NCI-H524 (cell line): ENCODE results near the gene SIM1.

Experiments
- DNase-seq, 2 experiments: peaks; one replicate each; lab custom pipeline; 2025; lab: John Stamatoyannopoulos, UW

SIM1 gene

GRCh38 chr6:100464903-100465700 lies at the start of gene SIM1:
Gene SIM1, minus strand, starts transcription at chr6:100464921. Its CDS starts 1,453 bp downstream, at chr6:100463468.
- DNase-seq = peak; percentile 85 to 93

GRCh38 chr6:100512203-100512862 lies 47.6 kb upstream of the SIM1 start:
- no peak for DNase-seq

- no peak for DNase-seq
These were observed 44.4 kb upstream of the SIM1 start for GRCh38 chr6:100509101-100509500.

GRCh38 chr6:100506651-100507050 lies 41.9 kb upstream of the SIM1 start:
- DNase-seq = no peak

GRCh38 chr6:100504786-100505737 lies 40.3 kb upstream of the SIM1 start:
- DNase-seq = no peak

GRCh38 chr6:100503043-100503705 lies 38.5 kb upstream of the SIM1 start:
- no peak for DNase-seq

- no peak for DNase-seq
These were observed 28.6 kb upstream of the SIM1 start for GRCh38 chr6:100493206-100493888.

GRCh38 chr6:100491952-100492670 lies 27.4 kb upstream of the SIM1 start:
- no peak for DNase-seq

- DNase-seq = no peak
These were observed 25.3 kb upstream of the SIM1 start for GRCh38 chr6:100490065-100490464.

- DNase-seq = no peak
These were observed 23.5 kb upstream of the SIM1 start for GRCh38 chr6:100488244-100488643.

- no peak for DNase-seq
These were observed 22.9 kb upstream of the SIM1 start for GRCh38 chr6:100487638-100488037.

GRCh38 chr6:100485268-100485667 lies 20.5 kb upstream of the SIM1 start:
- no peak for DNase-seq

GRCh38 chr6:100484474-100484873 lies 19.8 kb upstream of the SIM1 start:
- DNase-seq = no peak

GRCh38 chr6:100482698-100483097 lies 18.0 kb upstream of the SIM1 start:
- DNase-seq = no peak

GRCh38 chr6:100479179-100480035 lies 14.7 kb upstream of the SIM1 start:
- DNase-seq = peak in 1 of 2 experiments; percentile 52

- DNase-seq = no peak
These were observed 11.0 kb upstream of the SIM1 start for GRCh38 chr6:100475554-100476320.

- no peak for DNase-seq
These were observed 8.5 kb upstream of the SIM1 start for GRCh38 chr6:100473182-100473581.

GRCh38 chr6:100472674-100473073 lies 8.0 kb upstream of the SIM1 start:
- no peak for DNase-seq
